Limb (tissue), 2 donors: ENCODE measurements around the gene SERINC2.
A peak's percentile ranks its signal among the peaks of the same experiment; 100 is the strongest.

Source experiments
- DNase-seq, 2 donors: peaks; one replicate each; pipeline ENCODE4 v3.0.0-alpha.2; 2016; ENCODE audit errors: extremely low spot score in 2 of 2

Gene SERINC2

GRCh38 chr1:31412732-31413404 lies at the start of gene SERINC2:
TSS of gene SERINC2 (plus strand) at chr1:31413213. CDS start at chr1:31413266, 53 bp downstream.
- DNase-seq: no peak

GRCh38 chr1:31364561-31365250 lies 48.3 kb upstream of the SERINC2 start:
- DNase-seq: no peak

DNA sequence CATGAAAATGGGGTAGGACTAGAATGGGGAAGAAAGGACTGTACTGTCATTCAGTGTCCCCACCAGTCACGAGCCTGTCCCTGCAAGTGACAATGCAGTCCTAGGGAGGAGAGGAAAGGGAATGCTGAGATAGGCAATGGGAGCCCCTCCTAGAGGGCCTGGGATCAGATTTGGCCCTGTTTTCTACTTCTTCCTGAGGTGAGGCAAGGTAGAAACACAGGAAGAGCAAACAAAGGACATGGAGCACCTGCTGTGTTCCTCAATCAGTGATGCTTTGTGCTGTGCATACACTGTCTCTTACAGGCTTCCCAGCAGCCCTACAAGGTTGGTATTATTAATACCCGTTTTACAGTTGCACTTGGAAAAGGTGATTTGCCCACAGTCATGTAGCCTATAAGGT lies 46.2 kb upstream of the SERINC2 start:
- DNase-seq: no peak

DNA sequence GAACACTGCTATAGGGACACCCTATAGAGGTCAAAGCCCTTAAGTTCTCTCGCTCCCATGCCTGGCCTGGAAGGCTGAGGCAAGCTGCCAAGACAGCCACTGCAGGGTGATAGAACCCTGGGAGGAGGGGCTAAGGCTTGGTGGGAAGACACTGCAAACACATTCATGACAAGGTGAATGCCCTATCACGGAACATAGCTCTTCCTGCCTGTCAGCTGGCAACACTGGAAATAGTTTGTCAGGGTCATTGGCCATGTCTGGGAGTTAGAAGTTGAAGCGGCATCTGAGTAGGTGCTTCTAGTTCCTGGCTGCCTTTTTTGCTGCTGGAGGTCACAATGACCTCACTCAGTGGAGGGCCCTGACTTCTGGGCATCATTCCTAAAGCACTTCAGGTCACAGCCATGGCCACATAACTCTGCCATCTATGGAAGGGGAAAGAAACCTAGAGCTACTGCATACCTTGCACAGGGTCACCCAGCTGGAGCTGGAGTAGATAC lies 44.4 kb upstream of the SERINC2 start:
- DNase-seq: no peak

DNA sequence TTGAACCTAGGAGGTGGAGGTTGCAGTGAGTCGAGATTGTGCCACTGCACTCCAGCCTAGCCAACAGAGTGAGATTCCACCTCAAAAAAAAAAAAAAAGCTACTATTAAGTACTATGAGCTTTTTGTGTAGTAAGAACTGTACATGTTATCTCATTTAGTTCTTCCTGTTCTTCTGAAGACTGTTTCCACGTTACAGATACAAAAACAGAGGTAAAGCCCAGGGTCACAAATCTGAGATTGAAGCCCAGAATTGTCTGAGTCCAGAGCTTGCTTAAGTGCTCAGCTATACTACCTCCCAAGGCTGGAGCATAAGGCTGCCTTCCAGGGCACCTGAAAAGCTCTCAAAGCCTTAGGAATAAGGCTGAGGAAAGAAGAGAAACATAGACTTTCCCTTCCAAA lies 43.0 kb upstream of the SERINC2 start:
- DNase-seq: no peak

DNA sequence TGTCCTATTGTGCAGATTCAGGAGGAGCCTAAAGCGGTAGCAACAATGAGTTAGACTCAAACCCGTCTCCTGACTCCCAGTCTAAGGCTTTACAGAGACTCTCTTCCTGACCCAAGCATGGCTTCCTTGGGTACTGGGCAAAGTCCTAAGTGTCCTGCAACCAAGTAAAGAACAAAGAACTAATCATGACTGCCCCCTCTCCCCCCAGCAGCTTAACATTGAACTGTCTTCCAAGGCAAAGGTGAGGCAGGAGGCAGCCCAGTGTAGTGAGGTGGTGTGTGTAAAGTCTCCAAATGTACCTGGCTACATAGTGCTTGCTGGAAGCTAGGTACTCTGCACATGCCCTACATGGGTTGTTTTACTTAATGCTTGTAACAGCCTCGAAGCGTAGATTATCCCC lies 42.4 kb upstream of the SERINC2 start:
- no peak for DNase-seq

GRCh38 chr1:31371121-31371959 lies 41.7 kb upstream of the SERINC2 start:
- DNase-seq: no peak

DNA sequence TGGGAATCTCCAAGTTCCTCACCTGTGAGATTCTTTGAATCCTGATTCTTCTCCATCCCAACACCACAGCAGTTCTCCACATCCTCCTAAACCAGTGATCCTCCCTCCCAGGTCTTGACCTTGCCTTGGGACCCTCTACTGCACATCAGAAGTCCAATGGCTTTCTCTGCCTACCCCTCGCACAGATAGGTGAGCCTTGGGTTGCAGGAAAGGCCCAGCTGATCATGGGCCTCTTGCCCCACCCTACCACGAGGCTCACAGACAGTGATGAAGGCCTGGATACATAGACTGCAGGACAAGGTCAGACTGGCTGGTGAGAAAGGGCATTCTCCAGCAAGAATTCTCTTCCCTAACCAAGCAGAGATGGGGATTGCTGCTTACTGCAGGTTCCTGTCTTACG lies 41.0 kb upstream of the SERINC2 start:
- no peak for DNase-seq

GRCh38 chr1:31372751-31373055 lies 40.3 kb upstream of the SERINC2 start:
- DNase-seq: no peak

DNA sequence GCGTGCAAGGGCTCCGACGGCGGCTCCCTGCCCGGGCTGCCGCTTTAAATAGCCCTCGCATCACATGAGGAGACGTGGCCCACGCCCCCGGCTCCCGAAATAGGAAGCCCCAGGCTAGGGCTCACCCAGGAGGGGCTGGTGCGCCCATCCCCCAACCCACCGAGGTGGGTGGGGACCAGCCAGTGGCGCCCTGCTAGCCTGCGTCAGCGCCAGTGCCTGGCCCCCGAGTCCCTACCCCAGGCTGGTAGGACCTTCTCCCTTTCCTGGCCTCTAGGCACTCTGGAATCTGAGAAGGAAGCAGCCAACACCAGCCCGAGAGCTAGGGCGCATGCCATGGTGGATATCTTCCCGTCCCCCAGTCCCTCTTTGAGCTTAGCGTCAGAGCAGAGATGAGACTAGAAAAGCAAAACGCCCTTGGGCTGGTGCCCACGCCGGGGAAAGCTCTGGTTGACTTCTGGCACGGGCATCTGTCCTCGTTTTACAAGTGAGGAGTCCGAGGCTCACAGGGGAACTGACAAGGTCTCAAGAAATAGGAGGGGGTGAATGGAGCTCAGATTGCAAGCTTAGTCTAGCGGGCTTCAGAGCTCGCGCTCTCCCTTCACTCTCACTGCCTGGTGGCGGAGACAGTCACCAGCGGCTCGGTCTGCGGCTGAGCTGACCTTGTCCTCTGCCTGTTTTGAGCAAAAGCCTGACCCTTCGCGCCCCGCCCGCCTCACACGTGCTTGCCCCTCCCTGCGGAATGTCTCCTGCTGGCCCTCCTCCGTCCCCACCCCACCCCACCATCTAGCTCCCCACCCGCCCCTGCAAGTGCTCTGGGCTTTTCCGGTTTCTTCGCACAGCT lies 39.7 kb upstream of the SERINC2 start, which contains the start of gene FABP3:
Gene FABP3 (minus strand): TSS at position 21 of the 841 bp plus-strand sequence. CDS start 62 bp downstream, outside the sequence.
- peak; percentile 79 to 83 for DNase-seq

DNA sequence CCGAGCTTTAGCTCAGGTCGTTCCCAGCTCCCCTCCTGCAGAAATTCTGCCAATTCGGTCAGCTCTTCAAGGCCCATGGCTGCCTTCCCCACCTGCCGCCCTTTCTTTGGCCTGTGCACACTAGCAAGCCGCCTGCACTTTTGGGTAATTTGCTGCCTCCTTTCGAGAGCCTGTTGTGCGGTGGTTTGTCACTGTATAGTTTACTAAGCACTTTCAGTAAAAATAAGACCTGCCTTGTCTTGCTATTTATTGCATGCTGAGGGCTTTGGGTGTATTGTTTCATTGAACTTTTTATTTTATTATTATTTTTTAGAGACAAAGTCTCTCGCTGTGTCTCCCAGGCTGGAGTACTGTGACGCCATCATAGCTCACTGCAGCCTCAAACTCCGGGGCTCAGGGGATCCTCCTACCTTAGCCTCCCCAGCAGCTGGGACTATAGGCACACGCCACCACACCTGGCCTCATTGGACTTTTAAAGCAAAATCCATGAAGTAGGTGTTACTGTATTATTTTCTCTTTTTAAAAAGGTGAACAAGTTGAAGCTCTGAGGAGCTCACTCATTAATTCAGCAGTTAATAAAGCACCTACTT lies 39.0 kb upstream of the SERINC2 start:
- no peak for DNase-seq

DNA sequence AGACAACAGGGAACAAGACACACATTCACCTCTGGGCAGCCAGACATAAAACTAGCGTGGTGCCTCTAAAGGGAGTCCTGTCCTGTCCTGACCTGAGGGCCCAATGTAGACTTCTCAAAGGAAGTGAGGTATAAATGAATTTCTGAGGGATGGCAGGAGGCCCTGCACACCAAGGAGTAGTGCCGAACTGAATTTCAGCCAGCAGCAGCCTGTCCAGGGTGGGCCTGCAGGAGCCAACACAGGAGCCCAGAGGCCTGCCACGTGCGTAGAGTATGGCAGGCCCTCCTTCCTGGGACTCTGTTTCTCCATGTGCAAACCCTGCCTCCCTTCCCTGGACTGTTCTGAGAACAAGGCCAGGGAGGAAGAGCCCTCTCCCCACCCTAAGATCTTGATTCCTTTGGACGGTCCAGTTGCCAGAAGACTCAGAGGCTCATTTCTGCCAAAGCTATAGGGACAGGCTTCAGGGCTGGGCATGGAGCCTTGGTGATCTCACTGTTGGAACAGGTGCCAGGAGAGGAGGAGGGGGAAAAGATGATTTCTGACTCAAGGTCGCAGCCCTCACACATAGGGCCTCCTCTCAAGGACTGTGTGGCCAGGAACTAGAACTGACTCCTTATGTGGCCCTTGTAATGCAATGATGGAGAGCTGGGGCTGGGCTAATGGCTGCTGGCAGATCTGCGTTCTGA lies 38.4 kb upstream of the SERINC2 start:
- peak in 1 of 2 donors; percentile 54 for DNase-seq

DNA sequence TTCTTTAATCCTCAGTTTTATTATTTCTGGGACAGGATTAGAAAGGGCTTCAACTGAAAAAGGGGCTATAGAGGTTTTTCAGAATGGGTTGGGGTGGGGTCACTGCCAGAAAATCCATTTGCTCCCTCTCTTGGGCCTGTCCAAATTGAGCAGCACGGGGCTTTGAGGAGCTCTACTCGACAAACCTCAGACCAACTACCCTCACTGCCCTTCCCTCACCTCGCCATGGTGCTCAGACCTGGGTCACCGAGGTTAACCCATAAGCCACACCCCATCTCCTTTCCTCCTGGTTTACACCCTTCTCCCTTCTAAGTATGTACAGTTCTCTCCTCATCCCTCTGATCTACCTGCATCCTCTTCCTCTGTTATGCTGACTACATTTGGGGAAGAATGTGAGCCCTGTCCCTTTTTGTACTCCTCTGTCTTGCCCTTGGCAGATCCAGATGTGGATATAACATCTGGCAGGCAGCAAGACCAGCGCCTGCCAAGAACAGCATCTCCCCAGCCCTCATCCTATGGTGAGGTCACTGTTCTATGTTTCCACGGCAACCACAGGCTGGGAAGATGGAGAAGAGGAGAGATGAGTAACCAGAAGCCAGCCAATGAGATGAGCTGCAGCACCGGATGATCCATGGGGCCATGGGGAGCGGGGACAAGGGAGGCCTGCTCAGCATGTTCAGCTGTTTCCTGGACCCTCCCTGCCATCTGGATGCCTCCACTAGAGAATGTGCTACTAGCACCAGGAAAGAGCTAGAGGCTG lies 36.5 kb upstream of the SERINC2 start:
- peak; percentile 82 to 90 for DNase-seq

GRCh38 chr1:31377364-31377863 lies 35.6 kb upstream of the SERINC2 start:
- no peak for DNase-seq

GRCh38 chr1:31378001-31378400 lies 35.0 kb upstream of the SERINC2 start:
- DNase-seq: no peak

GRCh38 chr1:31380181-31380580 lies 32.8 kb upstream of the SERINC2 start:
- DNase-seq: no peak

GRCh38 chr1:31381394-31382294 lies 31.4 kb upstream of the SERINC2 start:
- no peak for DNase-seq

- no peak for DNase-seq
Measured at GRCh38 chr1:31382379-31382989, 30.5 kb upstream of the SERINC2 start.
